PC-3 (cell line): ENCODE measurements around the gene SENP7.

Experiments used
- EZH2 ChIP-seq: fragments of 300-600 bp; sonication (generic); IDR thresholded peaks from one replicate; pipeline ENCODE4 v1.6.1; 2017; ENCODE audit warnings: antibody characterized with exemption, mild to moderate bottlenecking, low read length; ENCODE audit not compliant: unreplicated experiment
- EZH2phosphoT487 ChIP-seq: fragments of 300-600 bp; sonication (generic); IDR thresholded peaks from 2 replicates; pipeline ENCODE4 v1.6.1; 2018; ENCODE audit warnings: mild to moderate bottlenecking, antibody characterized with exemption, low read length, borderline replicate concordance
- TF ChIP-seq, protein P1 (sequence below): fragments of 300-600 bp; sonication (generic); conservative IDR thresholded peaks from 2 replicates; pipeline ENCODE4 v1.5.1; 2017; ENCODE audit warnings: antibody characterized with exemption, low read depth, mild to moderate bottlenecking, low read length

DNA sequence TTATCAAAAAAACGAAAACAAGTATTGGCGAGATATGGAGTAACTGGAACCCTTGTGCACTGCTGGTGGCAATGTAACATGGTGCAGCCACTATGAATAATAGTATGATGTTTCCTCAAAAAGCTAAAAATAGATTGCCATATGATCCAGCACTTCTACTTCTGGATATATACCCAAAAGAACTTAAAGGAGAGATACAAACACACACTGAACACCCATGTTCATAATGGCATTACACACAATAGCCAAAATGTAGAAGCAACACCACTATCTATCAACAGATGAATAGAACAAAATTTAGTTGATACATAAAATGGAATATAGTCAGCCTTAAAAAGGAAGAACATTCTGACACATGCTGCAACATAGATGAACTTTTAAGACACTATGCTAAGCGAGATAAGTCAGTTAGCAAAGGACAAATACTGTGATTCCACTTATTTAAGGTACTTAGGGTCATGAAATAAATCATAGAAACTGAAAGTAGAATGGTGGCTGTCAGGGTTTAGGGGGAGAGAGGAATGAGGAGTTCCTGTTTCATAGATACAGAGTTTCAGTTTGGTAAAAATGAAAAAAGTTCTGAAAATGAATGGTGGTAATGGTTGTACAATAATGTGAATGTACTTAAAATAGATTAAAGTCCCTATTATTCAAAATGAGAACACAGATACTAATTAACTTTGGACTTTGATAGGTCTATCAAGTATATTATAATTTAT lies 133.2 kb downstream of the SENP7 start:
- TF ChIP-seq, protein P1, sequence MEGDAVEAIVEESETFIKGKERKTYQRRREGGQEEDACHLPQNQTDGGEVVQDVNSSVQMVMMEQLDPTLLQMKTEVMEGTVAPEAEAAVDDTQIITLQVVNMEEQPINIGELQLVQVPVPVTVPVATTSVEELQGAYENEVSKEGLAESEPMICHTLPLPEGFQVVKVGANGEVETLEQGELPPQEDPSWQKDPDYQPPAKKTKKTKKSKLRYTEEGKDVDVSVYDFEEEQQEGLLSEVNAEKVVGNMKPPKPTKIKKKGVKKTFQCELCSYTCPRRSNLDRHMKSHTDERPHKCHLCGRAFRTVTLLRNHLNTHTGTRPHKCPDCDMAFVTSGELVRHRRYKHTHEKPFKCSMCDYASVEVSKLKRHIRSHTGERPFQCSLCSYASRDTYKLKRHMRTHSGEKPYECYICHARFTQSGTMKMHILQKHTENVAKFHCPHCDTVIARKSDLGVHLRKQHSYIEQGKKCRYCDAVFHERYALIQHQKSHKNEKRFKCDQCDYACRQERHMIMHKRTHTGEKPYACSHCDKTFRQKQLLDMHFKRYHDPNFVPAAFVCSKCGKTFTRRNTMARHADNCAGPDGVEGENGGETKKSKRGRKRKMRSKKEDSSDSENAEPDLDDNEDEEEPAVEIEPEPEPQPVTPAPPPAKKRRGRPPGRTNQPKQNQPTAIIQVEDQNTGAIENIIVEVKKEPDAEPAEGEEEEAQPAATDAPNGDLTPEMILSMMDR, result no peak
- TF ChIP-seq EZH2 (no peak), EZH2phosphoT487 (no peak)
